HepG2 (cell line): Measurements from ENCODE around the gene HYCC2. TPM values are rescaled to one million over a fixed set of nuclear protein-coding genes. Genes with fewer than 3 reads are reported as not detected.
A peak's percentile ranks its signal among the peaks of the same experiment; 100 is the strongest.

ENCODE experiments used
- CHCHD3 ChIP-seq: sonication (generic); formaldehyde crosslinking; IDR thresholded peaks from 2 replicates; pipeline ENCODE4 v1.8.0; 2022; ENCODE audit warnings: mild to moderate bottlenecking, missing genetic modification reagents, moderate library complexity
- CREM ChIP-seq, 2 experiments: sonication (generic) in 1 of 2; formaldehyde crosslinking in 1 of 2; IDR thresholded peaks; 2 replicates each; pipeline versions ENCODE4 v1.4.0 to v1.6.1; 2016 to 2020; ENCODE audit warnings: antibody characterized with exemption in 1 of 2, mild to moderate bottlenecking in 1 of 2, missing genetic modification reagents in 1 of 2
- GATAD1 ChIP-seq: IDR thresholded peaks from 2 replicates; pipeline ENCODE4 v1.6.1; 2016; ENCODE audit warnings: missing genetic modification reagents, missing compliant biosample characterization
- HCFC1 ChIP-seq: fragments of 150-350 bp; IDR thresholded peaks from 2 replicates; pipeline ENCODE4 v1.6.1; 2014; ENCODE audit warnings: low read depth, low read length
- RAD21 ChIP-seq: fragments of 450-650 bp; formaldehyde crosslinking; IDR thresholded peaks from 2 replicates; pipeline ENCODE4 v1.5.0; 2020; ENCODE audit warnings: mild to moderate bottlenecking
- SATB2 ChIP-seq: sonication (generic); formaldehyde crosslinking; IDR thresholded peaks from 2 replicates; pipeline ENCODE4 v1.5.0; 2020; ENCODE audit warnings: missing genetic modification reagents
- TBX2 ChIP-seq: sonication (generic); formaldehyde crosslinking; IDR thresholded peaks from 2 replicates; pipeline ENCODE4 v1.5.0; 2020; ENCODE audit warnings: missing genetic modification reagents, mild to moderate bottlenecking, borderline replicate concordance
- ZKSCAN8 ChIP-seq: IDR thresholded peaks from 2 replicates; pipeline ENCODE4 v1.6.1; 2016; ENCODE audit warnings: borderline replicate concordance, missing genetic modification reagents, missing compliant biosample characterization
- ZNF3 ChIP-seq: IDR thresholded peaks from 2 replicates; pipeline ENCODE4 v1.7.0; 2017; ENCODE audit warnings: inconsistent platforms
- ZNF446 ChIP-seq: sonication (generic); formaldehyde crosslinking; IDR thresholded peaks from 2 replicates; pipeline ENCODE4 v1.5.0; 2020; ENCODE audit warnings: mild to moderate bottlenecking, missing genetic modification reagents
- ZNF619 ChIP-seq: sonication (generic); formaldehyde crosslinking; IDR thresholded peaks from 2 replicates; pipeline ENCODE4 v1.4.0; 2020; ENCODE audit warnings: mild to moderate bottlenecking, missing genetic modification reagents
- polyA plus RNA-seq, 8 experiments: library from polyadenylated mRNA; depleted of rRNA in 3 of 8; stranded (reverse) in 7 of 8; unstranded in 1 of 8; fragments of >200 nt; fragmentation: Illumina TruSeq in 4 of 8; extraction: Trizol in 4 of 8; gene quantifications; 2 replicates each; pipeline versions ENCODE4 v1.2.1 to v1.2.3, GENCODE V29; 2011 to 2016; ENCODE audit warnings: low read depth in 4 of 8, missing spikeins in 1 of 8, mixed read lengths in 1 of 8; ENCODE audit not compliant: insufficient read depth in 1 of 8
- total RNA-seq, 5 experiments: library from RNA; depleted of rRNA; stranded (reverse); fragments of >200 nt; fragmentation: Illumina TruSeq; extraction: Trizol; gene quantifications; 2 replicates each; pipeline ENCODE4 v1.2.3, GENCODE V29; 2016; ENCODE audit warnings: low read depth in 1 of 5
- TF ChIP-seq, protein P1 (sequence below), 2 experiments: sonication (generic) in 1 of 2; formaldehyde crosslinking in 1 of 2; IDR thresholded peaks; 2 replicates each; pipeline versions ENCODE4 v1.4.0 to v1.6.1; 2016 to 2020; ENCODE audit warnings: borderline replicate concordance in 1 of 2, low read depth in 1 of 2, mild to moderate bottlenecking in 1 of 2, missing genetic modification reagents in 1 of 2
- TF ChIP-seq, protein P2 (sequence below): sonication (generic); formaldehyde crosslinking; IDR thresholded peaks from 2 replicates; pipeline ENCODE4 v1.4.0; 2020; ENCODE audit warnings: missing genetic modification reagents, mild to moderate bottlenecking, borderline replicate concordance
- TF ChIP-seq, protein P3 (sequence below): sonication (generic); formaldehyde crosslinking; IDR thresholded peaks from 2 replicates; pipeline ENCODE4 v1.4.0; 2020; ENCODE audit warnings: mild to moderate bottlenecking, missing genetic modification reagents, borderline replicate concordance
- TF ChIP-seq, protein P4 (sequence below): sonication (generic); formaldehyde crosslinking; IDR thresholded peaks from 2 replicates; pipeline ENCODE4 v1.9.0; 2021; ENCODE audit warnings: missing genetic modification reagents, mild to moderate bottlenecking, borderline replicate concordance
- TF ChIP-seq, protein P5 (sequence below): IDR thresholded peaks from 2 replicates; pipeline ENCODE4 v1.6.1; 2016
- TF ChIP-seq, protein P6 (sequence below): sonication (generic); formaldehyde crosslinking; IDR thresholded peaks from 2 replicates; pipeline ENCODE4 v1.8.1; 2023; ENCODE audit warnings: mild to moderate bottlenecking, missing genetic modification reagents

HYCC2 gene
- total and polyA plus RNA-seq, 2 of the 13 experiments (the other 11 are each of a cell fraction or from before 2014, with no cell fraction given) = 4.7 to 13.9 TPM

DNA sequence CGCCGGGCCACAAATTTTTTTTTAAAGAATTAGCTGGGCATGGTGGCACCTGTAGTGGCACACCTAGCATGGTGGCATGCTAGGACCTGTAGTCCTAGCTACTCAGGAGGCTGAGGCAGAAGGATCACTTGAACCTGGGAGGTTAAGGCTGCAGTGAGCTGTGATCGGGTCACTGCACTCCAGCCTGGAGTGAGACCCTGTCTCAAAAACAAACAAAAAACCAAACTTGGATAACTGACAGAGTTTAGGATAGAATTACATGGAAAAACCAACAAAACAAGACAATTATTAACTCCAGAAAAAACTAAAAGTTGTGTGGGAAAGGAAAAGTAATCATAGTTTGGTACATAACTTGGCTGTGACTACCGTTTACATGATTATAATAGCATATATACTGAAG, 42.9 kb upstream of the HYCC2 start (continued):
- TF ChIP-seq, protein P1, sequence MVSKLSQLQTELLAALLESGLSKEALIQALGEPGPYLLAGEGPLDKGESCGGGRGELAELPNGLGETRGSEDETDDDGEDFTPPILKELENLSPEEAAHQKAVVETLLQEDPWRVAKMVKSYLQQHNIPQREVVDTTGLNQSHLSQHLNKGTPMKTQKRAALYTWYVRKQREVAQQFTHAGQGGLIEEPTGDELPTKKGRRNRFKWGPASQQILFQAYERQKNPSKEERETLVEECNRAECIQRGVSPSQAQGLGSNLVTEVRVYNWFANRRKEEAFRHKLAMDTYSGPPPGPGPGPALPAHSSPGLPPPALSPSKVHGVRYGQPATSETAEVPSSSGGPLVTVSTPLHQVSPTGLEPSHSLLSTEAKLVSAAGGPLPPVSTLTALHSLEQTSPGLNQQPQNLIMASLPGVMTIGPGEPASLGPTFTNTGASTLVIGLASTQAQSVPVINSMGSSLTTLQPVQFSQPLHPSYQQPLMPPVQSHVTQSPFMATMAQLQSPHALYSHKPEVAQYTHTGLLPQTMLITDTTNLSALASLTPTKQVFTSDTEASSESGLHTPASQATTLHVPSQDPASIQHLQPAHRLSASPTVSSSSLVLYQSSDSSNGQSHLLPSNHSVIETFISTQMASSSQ (IDR thresholded peaks at IDR 0.05; ENCODE audit: low read depth) = peak; percentile 60; the same call in 1 of the 2 replicates
- TF ChIP-seq, protein P1 (CRISPR knock-in tag; IDR thresholded peaks at IDR 0.05; ENCODE audit: borderline replicate concordance) = 0 out of 2 replicates have a peak, but pooled peaks have one; percentile 34
- TF ChIP-seq ZNF619 (CRISPR knock-in tag) (no peak), ZNF446 (no peak), ZKSCAN8 (CRISPR knock-in tag) (no peak), CREM (IDR thresholded peaks at IDR 0.05) (no peak), CREM (CRISPR knock-in tag; IDR thresholded peaks at IDR 0.05) (no peak), ZNF3 (CRISPR knock-in tag) (no peak), HCFC1 (no peak), SATB2 (CRISPR knock-in tag) (no peak), TBX2 (peak; percentile 65; the same call in 1 of the 2 replicates), RAD21 (CRISPR knock-in tag) (no peak), CHCHD3 (CRISPR knock-in tag) (no peak), GATAD1 (CRISPR knock-in tag) (no peak)
- TF ChIP-seq, protein P2, sequence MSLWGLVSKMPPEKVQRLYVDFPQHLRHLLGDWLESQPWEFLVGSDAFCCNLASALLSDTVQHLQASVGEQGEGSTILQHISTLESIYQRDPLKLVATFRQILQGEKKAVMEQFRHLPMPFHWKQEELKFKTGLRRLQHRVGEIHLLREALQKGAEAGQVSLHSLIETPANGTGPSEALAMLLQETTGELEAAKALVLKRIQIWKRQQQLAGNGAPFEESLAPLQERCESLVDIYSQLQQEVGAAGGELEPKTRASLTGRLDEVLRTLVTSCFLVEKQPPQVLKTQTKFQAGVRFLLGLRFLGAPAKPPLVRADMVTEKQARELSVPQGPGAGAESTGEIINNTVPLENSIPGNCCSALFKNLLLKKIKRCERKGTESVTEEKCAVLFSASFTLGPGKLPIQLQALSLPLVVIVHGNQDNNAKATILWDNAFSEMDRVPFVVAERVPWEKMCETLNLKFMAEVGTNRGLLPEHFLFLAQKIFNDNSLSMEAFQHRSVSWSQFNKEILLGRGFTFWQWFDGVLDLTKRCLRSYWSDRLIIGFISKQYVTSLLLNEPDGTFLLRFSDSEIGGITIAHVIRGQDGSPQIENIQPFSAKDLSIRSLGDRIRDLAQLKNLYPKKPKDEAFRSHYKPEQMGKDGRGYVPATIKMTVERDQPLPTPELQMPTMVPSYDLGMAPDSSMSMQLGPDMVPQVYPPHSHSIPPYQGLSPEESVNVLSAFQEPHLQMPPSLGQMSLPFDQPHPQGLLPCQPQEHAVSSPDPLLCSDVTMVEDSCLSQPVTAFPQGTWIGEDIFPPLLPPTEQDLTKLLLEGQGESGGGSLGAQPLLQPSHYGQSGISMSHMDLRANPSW (CRISPR knock-in tag) = no peak
- TF ChIP-seq, protein P3, sequence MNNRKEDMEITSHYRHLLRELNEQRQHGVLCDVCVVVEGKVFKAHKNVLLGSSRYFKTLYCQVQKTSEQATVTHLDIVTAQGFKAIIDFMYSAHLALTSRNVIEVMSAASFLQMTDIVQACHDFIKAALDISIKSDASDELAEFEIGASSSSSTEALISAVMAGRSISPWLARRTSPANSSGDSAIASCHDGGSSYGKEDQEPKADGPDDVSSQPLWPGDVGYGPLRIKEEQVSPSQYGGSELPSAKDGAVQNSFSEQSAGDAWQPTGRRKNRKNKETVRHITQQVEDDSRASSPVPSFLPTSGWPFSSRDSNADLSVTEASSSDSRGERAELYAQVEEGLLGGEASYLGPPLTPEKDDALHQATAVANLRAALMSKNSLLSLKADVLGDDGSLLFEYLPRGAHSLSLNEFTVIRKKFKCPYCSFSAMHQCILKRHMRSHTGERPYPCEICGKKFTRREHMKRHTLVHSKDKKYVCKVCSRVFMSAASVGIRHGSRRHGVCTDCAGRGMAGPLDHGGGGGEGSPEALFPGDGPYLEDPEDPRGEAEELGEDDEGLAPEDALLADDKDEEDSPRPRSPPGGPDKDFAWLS (CRISPR knock-in tag) = no peak
- TF ChIP-seq, protein P4, sequence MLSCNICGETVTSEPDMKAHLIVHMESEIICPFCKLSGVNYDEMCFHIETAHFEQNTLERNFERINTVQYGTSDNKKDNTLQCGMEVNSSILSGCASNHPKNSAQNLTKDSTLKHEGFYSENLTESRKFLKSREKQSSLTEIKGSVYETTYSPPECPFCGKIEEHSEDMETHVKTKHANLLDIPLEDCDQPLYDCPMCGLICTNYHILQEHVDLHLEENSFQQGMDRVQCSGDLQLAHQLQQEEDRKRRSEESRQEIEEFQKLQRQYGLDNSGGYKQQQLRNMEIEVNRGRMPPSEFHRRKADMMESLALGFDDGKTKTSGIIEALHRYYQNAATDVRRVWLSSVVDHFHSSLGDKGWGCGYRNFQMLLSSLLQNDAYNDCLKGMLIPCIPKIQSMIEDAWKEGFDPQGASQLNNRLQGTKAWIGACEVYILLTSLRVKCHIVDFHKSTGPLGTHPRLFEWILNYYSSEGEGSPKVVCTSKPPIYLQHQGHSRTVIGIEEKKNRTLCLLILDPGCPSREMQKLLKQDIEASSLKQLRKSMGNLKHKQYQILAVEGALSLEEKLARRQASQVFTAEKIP = no peak
- TF ChIP-seq, protein P5, sequence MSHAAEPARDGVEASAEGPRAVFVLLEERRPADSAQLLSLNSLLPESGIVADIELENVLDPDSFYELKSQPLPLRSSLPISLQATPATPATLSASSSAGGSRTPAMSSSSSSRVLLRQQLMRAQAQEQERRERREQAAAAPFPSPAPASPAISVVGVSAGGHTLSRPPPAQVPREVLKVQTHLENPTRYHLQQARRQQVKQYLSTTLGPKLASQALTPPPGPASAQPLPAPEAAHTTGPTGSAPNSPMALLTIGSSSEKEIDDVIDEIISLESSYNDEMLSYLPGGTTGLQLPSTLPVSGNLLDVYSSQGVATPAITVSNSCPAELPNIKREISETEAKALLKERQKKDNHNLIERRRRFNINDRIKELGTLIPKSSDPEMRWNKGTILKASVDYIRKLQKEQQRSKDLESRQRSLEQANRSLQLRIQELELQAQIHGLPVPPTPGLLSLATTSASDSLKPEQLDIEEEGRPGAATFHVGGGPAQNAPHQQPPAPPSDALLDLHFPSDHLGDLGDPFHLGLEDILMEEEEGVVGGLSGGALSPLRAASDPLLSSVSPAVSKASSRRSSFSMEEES (CRISPR knock-in tag) = no peak
- TF ChIP-seq, protein P6, sequence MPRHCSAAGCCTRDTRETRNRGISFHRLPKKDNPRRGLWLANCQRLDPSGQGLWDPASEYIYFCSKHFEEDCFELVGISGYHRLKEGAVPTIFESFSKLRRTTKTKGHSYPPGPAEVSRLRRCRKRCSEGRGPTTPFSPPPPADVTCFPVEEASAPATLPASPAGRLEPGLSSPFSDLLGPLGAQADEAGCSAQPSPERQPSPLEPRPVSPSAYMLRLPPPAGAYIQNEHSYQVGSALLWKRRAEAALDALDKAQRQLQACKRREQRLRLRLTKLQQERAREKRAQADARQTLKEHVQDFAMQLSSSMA (CRISPR knock-in tag) = no peak
